SK-N-SH (cell line): ENCODE data around the gene EID3. TPM values are rescaled to one million over a fixed set of nuclear protein-coding genes. Genes with fewer than 3 reads are reported as not detected.

Experiments
- CTCF ChIA-PET: fragments of 300-600, 350-600 bp; formaldehyde crosslinking; extraction: SDS; loops from one replicate; lab custom pipeline; 2021; lab: Yijun Ruan, JAX
- POLR2A ChIA-PET: fragments of 350-600 bp; sonication (Branson Sonifier 250); formaldehyde crosslinking; extraction: SDS; loops from one replicate; lab custom pipeline; 2020; ENCODE audit warnings: antibody characterized with exemption, inconsistent platforms; lab: Yijun Ruan, JAX
- DNase-seq: peaks from one replicate; pipeline ENCODE4 v3.0.0; 2012
- H2AFZ ChIP-seq: fragments of 200-600 bp; sonication (generic); 2 replicates; pipeline ENCODE4 v1.8.1; 2016; ENCODE audit warnings: antibody characterized with exemption, mild to moderate bottlenecking, low read depth
- H3F3A ChIP-seq: fragments of 200-600 bp; sonication (generic); replicated peaks from 2 replicates; pipeline ENCODE3; 2016; ENCODE audit warnings: antibody characterized with exemption, mild to moderate bottlenecking; ENCODE audit not compliant: insufficient read depth
- H3K27ac ChIP-seq, 2 experiments: fragments of 200-500 bp in 1 of 2; fragments of 200-600 bp in 1 of 2; sonication (Bioruptor generic) in 1 of 2; sonication (generic), shearing (Covaris generic) in 1 of 2; 2 replicates each; pipeline versions ENCODE4 v1.5.1 to v1.6.1; 2014 to 2016; ENCODE audit warnings: low read depth in 2 of 2, inconsistent platforms in 1 of 2, low read length in 1 of 2, mild to moderate bottlenecking in 1 of 2, mixed read lengths in 1 of 2
- H3K27me3 ChIP-seq: fragments of 200-600 bp; sonication (generic), shearing (Covaris generic); 2 replicates; pipeline ENCODE4 v1.6.1; 2016; ENCODE audit warnings: mixed run types; ENCODE audit not compliant: insufficient read depth
- H3K36me3 ChIP-seq, 2 experiments: fragments of 200-500 bp in 1 of 2; fragments of 200-600 bp in 1 of 2; sonication (Bioruptor generic) in 1 of 2; sonication (generic) in 1 of 2; replicated peaks in 1 of 2; 2 replicates each; pipeline versions ENCODE3 to v1.5.1; 2014 to 2016; ENCODE audit warnings: low read length in 1 of 2, mild to moderate bottlenecking in 1 of 2; ENCODE audit not compliant: insufficient read depth in 2 of 2, control insufficient read depth in 1 of 2
- H3K4me1 ChIP-seq, 2 experiments: fragments of 200-500 bp in 1 of 2; fragments of 200-600 bp in 1 of 2; sonication (Bioruptor generic) in 1 of 2; sonication (generic), shearing (Covaris generic) in 1 of 2; 2 replicates each; pipeline versions ENCODE4 v1.5.1 to v1.6.1; 2014 to 2016; ENCODE audit warnings: low read depth in 1 of 2, low read length in 1 of 2, mixed run types in 1 of 2; ENCODE audit not compliant: insufficient read depth in 2 of 2, control insufficient read depth in 1 of 2
- H3K4me2 ChIP-seq: fragments of 200-600 bp; sonication (generic), shearing (Covaris generic); 2 replicates; pipeline ENCODE4 v1.6.1; 2017; ENCODE audit warnings: mixed run types
- H3K4me3 ChIP-seq, 2 experiments: fragments of 200-500 bp in 1 of 2; fragments of 200-600 bp in 1 of 2; sonication (Bioruptor generic) in 1 of 2; sonication (generic), shearing (Covaris generic) in 1 of 2; 2 replicates each; pipeline versions ENCODE4 v1.5.1 to v1.8.1; 2014 to 2016; ENCODE audit warnings: low read depth in 2 of 2, inconsistent platforms in 1 of 2, low read length in 1 of 2, mild to moderate bottlenecking in 1 of 2, mixed read lengths in 1 of 2, moderate library complexity in 1 of 2
- H3K79me2 ChIP-seq: fragments of 200-600 bp; sonication (generic); 2 replicates; pipeline ENCODE4 v1.8.1; 2017; ENCODE audit warnings: mild to moderate bottlenecking; ENCODE audit not compliant: insufficient read depth
- H3K9ac ChIP-seq: fragments of 200-600 bp; sonication (generic); 2 replicates; pipeline ENCODE4 v1.6.1; 2017; ENCODE audit warnings: mixed run types
- H3K9me2 ChIP-seq: fragments of 200-600 bp; sonication (generic); 2 replicates; pipeline ENCODE4 v1.6.1; 2017; ENCODE audit warnings: mixed run types
- H3K9me3 ChIP-seq: fragments of 200-600 bp; sonication (generic); 2 replicates; pipeline ENCODE4 v1.6.1; 2017; ENCODE audit warnings: mixed run types, mild to moderate bottlenecking, moderate library complexity
- H4K20me1 ChIP-seq: fragments of 200-600 bp; sonication (generic); 2 replicates; pipeline ENCODE4 v1.6.1; 2017; ENCODE audit warnings: mild to moderate bottlenecking, mixed run types; ENCODE audit not compliant: insufficient read depth
- CHD2 ChIP-seq: fragments of 150-350 bp; IDR thresholded peaks from 2 replicates; pipeline ENCODE4 v1.6.1; 2018; ENCODE audit warnings: low read length; ENCODE audit not compliant: partially characterized antibody
- ELF1 ChIP-seq: IDR thresholded peaks from 2 replicates; pipeline ENCODE4 v1.4.0; 2012
- EZH2phosphoT487 ChIP-seq: fragments of 200-600 bp; sonication (generic); IDR thresholded peaks from 2 replicates; pipeline ENCODE4 v1.6.1; 2017; ENCODE audit warnings: low read depth, mixed run types, mild to moderate bottlenecking, antibody characterized with exemption, moderate library complexity, borderline replicate concordance
- FOXJ3 ChIP-seq: sonication (generic); formaldehyde crosslinking; IDR thresholded peaks from 2 replicates; pipeline ENCODE4 v1.5.1; 2020; ENCODE audit warnings: mild to moderate bottlenecking, missing genetic modification reagents
- FOXM1 ChIP-seq: IDR thresholded peaks from 2 replicates; pipeline ENCODE4 v1.4.0; 2012; ENCODE audit warnings: low read depth, mild to moderate bottlenecking
- GABPA ChIP-seq: IDR thresholded peaks from 2 replicates; pipeline ENCODE4 v1.4.0; 2012; ENCODE audit warnings: low read depth, mild to moderate bottlenecking
- MAX ChIP-seq: IDR thresholded peaks from 2 replicates; pipeline ENCODE4 v1.4.0; 2012; ENCODE audit warnings: low read depth
- MXI1 ChIP-seq: IDR thresholded peaks from 2 replicates; pipeline ENCODE4 v1.6.1; 2012; ENCODE audit warnings: mild to moderate bottlenecking, low read depth, low read length, improper control_type of control experiment
- NFIC ChIP-seq: IDR thresholded peaks from 2 replicates; pipeline ENCODE4 v1.4.0; 2012; ENCODE audit warnings: borderline replicate concordance
- NRF1 ChIP-seq: IDR thresholded peaks from 2 replicates; pipeline ENCODE4 v1.6.1; 2012; ENCODE audit warnings: low read depth, mild to moderate bottlenecking, low read length
- POLR2AphosphoS5 ChIP-seq: IDR thresholded peaks from 2 replicates; pipeline ENCODE4 v1.6.1; 2012; ENCODE audit warnings: low read depth, low read length
- RAD21 ChIP-seq: IDR thresholded peaks from 2 replicates; pipeline ENCODE4 v1.6.1; 2012; ENCODE audit warnings: mild to moderate bottlenecking, low read length
- REST ChIP-seq: IDR thresholded peaks from 2 replicates; pipeline ENCODE4 v1.6.1; 2012; ENCODE audit warnings: mild to moderate bottlenecking, low read depth, low read length, moderate library complexity
- SIN3A ChIP-seq: IDR thresholded peaks from 2 replicates; pipeline ENCODE4 v1.6.1; 2012; ENCODE audit warnings: low read depth, mild to moderate bottlenecking, low read length, moderate library complexity, borderline replicate concordance
- TCF12 ChIP-seq: IDR thresholded peaks from 2 replicates; pipeline ENCODE4 v1.4.0; 2012
- TEAD4 ChIP-seq: IDR thresholded peaks from 2 replicates; pipeline ENCODE4 v1.4.0; 2012; ENCODE audit warnings: mild to moderate bottlenecking, borderline replicate concordance; ENCODE audit not compliant: insufficient read depth
- ZBTB33 ChIP-seq: IDR thresholded peaks from 2 replicates; pipeline ENCODE4 v1.4.0; 2012; ENCODE audit warnings: low read depth, borderline replicate concordance
- WGBS: methylation state at CpG from one replicate; pipeline ENCODE4 v1.1.6; 2017; ENCODE audit warnings: low lambda C conversion rate; 5-methylcytosine and 5-hydroxymethylcytosine counted together
- polyA plus RNA-seq, 3 experiments: library from polyadenylated mRNA; depleted of rRNA; stranded (reverse); fragments of >200 nt; gene quantifications; 2 replicates each; pipeline ENCODE4 v1.2.3, GENCODE V29; 2012

The EID3 gene
- polyA plus RNA-seq, 1 of the 3 experiments (the other 2 are of a cell fraction) = 0.92 TPM

GRCh38 chr12:104328790-104329189 is 25.3 kb downstream of the EID3 start:
- no peak overlapping the region for H3K9ac ChIP-seq
- POLR2A ChIA-PET = no interaction called here
- TF ChIP-seq GABPA (no peak), MAX (no peak), MXI1 (no peak), POLR2AphosphoS5 (no peak), NRF1 (no peak), CHD2 (no peak), ELF1 (no peak), EZH2phosphoT487 (no peak), NFIC (no peak), TCF12 (no peak), ZBTB33 (no peak), FOXM1 (no peak), TEAD4 (no peak), REST (no peak), FOXJ3 (CRISPR knock-in tag) (no peak), SIN3A (no peak), RAD21 (no peak)
- TF ChIP-seq, all 33 proteins: peak for 0
- peaks cover 24% of the 10 kb centered on the region for H3F3A ChIP-seq
- no peaks in the 10 kb centered on the region for H3K27me3 ChIP-seq
- peaks cover 67 to 74% of the 10 kb centered on the region in 2 experiments for H3K36me3 ChIP-seq
- H3K79me2 ChIP-seq = peaks cover 22% of the 10 kb centered on the region
- H4K20me1 ChIP-seq = no peaks in the 10 kb centered on the region
- no peak overlapping the region for H3K4me3 ChIP-seq
- H3K27ac ChIP-seq = no peak overlapping the region
- no peak overlapping the region for H2AFZ ChIP-seq
- H3K4me2 ChIP-seq = no peak overlapping the region
- no peaks in the 10 kb centered on the region for H3K4me1 ChIP-seq
- DNase-seq = no peak
- H3K9me3 ChIP-seq = no peaks in the 10 kb centered on the region
- WGBS = 93% methylated on average over 1 of the region's 1 CpG
- CTCF ChIA-PET = no interaction called here
- H3K9me2 ChIP-seq = no peaks in the 10 kb centered on the region
